Hepatocyte (in vitro differentiated cells): Measurements from ENCODE around the gene OR4M1.

Experiments used
- CTCF ChIP-seq: fragments of 200-600 bp; sonication (generic); IDR thresholded peaks from 2 replicates; pipeline ENCODE4 v1.5.1; 2016; ENCODE audit warnings: antibody characterized with exemption, mild to moderate bottlenecking; ENCODE audit not compliant: poor library complexity
- EZH2 ChIP-seq: fragments of 200-600 bp; sonication (generic); IDR thresholded peaks from 2 replicates; pipeline ENCODE4 v1.6.1; 2016; ENCODE audit warnings: antibody characterized with exemption, mild to moderate bottlenecking, borderline replicate concordance
- EZH2phosphoT487 ChIP-seq: fragments of 200-600 bp; sonication (generic); IDR thresholded peaks from one replicate; pipeline ENCODE4 v1.6.1; 2018; ENCODE audit warnings: antibody characterized with exemption, mild to moderate bottlenecking, low read depth, moderate library complexity; ENCODE audit not compliant: unreplicated experiment, severe bottlenecking

DNA sequence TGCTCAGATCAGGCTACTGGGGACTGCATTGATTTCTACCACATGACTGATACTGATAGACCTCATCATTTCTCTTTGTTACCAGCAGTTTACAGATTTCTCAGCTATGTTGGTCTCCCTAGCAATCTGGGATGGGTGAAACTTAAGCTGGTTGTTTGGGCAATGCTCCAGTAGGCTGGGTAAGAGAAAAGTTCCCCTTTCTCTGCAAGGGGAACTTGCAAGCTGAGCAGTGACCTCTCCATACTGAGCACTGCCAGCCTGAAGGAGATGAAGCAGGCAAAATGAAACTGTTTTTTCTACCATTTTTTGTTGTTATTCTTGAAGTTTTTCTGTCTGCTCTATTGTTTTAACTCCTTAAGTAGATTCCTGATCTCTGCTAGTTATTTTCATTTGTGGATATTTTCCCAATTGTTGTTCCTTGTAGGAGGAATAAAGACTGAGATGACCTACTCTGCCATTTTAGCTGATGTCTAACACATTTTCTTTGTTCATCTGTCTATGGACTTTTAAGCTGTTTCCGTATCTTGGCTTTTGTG is 1.3 kb upstream of the OR4M1 start:
- TF ChIP-seq CTCF (no peak), EZH2phosphoT487 (no peak), EZH2 (no peak)
